Stimulated activated CD8-positive, alpha-beta memory T cell treated with anti-CD3 and anti-CD28 coated beads, Interleukin-15, amount 100 ng/mL, for 1 hour (primary cell): Measurements from ENCODE around the gene LTB4R2.

Experiments
- DNase-seq: peaks from one replicate; pipeline ENCODE4 v3.0.0-alpha.2; 2020; ENCODE audit warnings: low read depth

Gene LTB4R2

GRCh38 chr14:24299255-24300191 lies 10.4 kb upstream of the LTB4R2 start, which contains the start of the genes DHRS1 and NOP9:
Gene DHRS1, minus strand, starts transcription at chr14:24299780. Its CDS starts 674 bp downstream, at chr14:24299106.
Gene NOP9, plus strand, starts transcription at chr14:24299850. Its CDS starts 105 bp downstream, at chr14:24299955.
- DNase-seq, result peak; percentile 91

DNA sequence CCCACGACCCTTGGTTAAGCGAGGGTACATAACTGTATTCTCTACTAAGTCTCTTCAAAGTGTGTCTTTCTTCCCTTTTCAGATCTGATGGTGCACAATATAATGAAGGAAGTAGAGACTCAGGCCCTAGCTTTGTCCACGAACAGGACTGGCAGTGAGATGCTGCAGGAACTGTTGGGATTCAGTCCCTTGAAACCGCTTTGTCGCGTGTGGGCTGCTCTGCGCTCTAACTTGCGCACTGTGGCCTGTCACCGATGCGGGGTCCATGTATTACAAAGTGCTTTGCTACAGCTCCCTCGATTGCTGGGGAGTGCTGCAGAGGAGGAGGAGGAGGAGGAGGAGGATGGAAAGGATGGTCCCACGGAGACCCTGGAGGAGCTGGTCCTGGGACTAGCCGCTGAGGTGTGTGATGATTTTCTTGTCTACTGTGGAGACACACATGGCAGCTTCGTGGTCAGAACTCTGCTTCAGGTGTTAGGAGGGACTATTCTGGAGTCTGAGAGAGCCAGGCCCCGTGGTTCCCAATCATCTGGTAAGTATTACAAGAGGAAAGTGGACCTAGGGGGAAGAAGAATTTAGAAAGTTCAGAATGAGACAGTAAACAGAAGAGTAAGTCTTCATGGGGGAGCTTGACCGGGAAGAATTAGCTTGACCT lies 9.5 kb upstream of the LTB4R2 start:
- no peak for DNase-seq

GRCh38 chr14:24304019-24304387 lies 5.9 kb upstream of the LTB4R2 start:
- DNase-seq, result no peak

DNA sequence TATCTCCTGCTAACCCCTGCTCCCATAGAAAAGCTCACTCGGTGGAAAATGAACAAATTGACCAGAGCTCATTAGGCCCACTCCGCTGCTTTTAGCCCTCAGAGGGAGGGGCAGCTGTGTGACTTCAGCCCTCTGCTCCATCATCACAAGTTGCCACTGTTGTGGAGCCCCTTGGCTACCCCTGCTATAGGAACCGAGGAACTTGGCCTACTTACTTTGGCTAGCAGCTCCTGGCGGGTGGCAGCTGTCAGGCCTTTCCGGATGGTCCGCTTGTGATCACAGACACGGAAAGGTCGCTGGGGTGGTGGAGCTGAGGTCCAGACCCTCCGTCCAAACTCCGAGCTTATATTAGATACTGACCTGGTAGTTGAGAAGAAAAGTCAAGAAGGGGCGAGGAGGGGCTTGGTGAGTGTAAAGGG lies 2.8 kb upstream of the LTB4R2 start:
- DNase-seq, result no peak

GRCh38 chr14:24307575-24308341 lies 2.2 kb upstream of the LTB4R2 start, which contains the start of gene CIDEB:
Gene CIDEB, minus strand, starts transcription at chr14:24307977. Its CDS starts 119 bp downstream, at chr14:24307858.
- DNase-seq, result no peak

DNA sequence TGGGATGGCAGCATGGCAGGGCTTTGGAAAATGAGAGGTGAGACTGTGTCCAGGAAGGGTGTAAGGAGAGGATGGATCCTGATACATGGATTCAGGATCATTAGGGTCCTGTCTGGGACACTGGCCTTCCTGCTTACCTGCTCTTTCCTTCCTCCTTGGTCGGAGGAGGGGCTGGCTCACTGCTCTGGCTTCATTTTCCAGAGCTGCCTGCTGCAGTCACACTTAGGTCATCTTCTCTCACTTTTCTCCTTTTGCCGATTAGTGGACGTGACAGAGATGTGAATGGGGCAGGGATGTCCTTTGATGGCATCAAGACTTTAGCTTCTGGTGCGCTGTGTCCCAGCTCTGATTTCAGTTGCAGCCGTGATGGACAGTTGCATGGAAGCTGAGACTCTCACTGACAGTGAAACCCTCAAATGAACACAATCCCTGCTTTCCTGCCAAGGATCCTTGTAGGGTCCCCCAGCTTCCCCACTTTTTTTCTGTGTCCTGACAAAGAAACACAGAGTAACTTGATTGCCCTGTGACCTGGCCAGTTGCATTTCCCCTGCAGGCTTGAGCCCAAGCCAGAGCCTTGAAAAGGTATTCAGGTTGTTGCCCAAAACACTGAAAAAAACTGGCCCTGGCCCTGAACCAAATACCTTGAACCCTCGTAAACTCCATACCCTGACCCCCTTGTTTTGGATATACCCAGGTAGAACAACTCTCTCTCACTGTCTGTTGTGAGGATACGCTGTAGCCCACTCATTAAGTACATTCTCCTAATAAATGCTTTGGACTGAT lies 1.4 kb upstream of the LTB4R2 start:
- no peak for DNase-seq

GRCh38 chr14:24310265-24310645 lies 315 bp downstream of the LTB4R2 start:
- no peak for DNase-seq

DNA sequence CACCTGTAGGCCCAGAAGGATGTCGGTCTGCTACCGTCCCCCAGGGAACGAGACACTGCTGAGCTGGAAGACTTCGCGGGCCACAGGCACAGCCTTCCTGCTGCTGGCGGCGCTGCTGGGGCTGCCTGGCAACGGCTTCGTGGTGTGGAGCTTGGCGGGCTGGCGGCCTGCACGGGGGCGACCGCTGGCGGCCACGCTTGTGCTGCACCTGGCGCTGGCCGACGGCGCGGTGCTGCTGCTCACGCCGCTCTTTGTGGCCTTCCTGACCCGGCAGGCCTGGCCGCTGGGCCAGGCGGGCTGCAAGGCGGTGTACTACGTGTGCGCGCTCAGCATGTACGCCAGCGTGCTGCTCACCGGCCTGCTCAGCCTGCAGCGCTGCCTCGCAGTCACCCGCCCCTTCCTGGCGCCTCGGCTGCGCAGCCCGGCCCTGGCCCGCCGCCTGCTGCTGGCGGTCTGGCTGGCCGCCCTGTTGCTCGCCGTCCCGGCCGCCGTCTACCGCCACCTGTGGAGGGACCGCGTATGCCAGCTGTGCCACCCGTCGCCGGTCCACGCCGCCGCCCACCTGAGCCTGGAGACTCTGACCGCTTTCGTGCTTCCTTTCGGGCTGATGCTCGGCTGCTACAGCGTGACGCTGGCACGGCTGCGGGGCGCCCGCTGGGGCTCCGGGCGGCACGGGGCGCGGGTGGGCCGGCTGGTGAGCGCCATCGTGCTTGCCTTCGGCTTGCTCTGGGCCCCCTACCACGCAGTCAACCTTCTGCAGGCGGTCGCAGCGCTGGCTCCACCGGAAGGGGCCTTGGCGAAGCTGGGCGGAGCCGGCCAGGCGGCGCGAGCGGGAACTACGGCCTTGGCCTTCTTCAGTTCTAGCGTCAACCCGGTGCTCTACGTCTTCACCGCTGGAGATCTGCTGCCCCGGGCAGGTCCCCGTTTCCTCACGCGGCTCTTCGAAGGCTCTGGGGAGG lies 985 bp downstream of the LTB4R2 start, which contains the start of gene LTB4R:
Gene LTB4R (plus strand): TSS at position 857 of the 959 bp plus-strand sequence. CDS start 4,150 bp downstream, outside the sequence.
- no peak for DNase-seq

DNA sequence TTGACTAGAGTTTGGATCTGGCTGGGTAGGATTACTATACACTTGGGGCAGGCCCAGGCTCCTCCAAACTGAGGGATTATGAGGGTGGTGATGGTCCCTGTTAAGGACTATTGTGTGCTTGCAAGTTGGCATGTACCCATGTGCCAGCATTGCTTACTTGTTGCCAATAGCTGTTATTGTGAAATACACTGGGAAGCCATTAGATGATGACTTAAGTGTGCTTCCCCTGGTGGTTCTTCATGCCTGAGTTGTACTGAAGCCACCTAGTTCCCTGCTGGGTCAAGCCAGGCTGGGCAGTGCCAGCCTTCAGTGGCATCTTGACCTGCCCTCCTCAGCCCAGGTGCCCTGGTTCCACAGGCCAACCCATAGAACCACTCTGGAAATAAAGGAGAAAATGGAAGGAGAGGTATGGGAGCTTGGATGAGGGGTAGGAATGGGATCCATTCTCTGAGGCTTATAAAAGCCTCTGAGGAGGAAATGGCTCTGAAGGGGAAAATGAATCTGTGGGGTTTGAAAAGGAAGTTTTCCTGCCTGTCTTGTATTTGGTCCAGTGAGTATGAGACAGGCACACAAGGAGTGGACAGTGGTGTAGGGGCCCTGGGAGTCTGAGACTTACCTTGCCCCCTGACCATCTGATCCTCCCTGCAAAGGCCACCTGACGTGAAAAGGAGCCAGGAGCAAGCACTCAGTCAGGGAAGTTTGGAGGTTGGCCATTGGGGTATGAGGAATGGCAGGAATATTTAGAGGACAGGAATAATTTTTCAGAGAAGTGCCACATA lies 2.1 kb downstream of the LTB4R2 start:
- DNase-seq, result no peak

- DNase-seq, result no peak
Observed at GRCh38 chr14:24312736-24313507, 3.0 kb downstream of the LTB4R2 start.

GRCh38 chr14:24313913-24314312 lies 4.0 kb downstream of the LTB4R2 start:
- no peak for DNase-seq

DNA sequence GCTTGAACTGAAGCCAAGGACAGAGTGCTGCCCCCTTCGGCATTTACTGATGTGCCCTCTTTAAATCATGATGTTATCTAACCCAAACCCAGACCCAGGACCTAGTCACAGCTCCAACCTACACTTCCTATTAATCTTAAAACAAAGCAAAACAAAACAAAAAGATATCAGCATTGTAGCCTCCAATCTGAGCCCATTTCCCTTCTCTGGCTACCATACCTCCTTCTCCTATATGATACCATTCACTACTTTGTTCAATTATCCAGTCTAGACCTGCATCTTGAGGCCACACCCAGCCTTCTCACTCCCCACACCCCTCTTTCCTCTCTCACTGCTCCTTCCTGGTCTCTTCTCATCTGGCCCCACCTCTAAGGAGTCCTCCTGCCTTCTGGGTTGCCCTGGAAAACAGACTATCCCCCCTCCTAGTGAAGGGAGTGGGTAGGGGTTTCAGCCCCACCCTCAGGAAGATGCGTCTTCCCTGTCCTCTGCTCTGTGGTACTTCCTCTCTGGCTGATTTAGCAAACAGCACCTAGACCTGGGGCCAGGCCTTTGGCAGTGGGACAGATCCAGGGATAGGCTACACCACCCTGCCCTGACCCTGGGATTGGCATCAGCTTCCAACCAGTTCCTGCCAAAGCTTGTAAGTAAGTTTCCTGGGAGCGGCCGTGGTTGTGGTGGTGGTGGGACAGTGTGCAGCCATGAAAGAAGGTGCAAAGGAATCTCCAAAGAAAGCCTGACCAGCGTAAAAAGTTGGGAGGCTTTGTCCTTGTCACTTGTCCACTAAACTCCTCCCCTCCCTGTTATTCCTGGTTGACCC lies 4.6 kb downstream of the LTB4R2 start:
- DNase-seq, result no peak

GRCh38 chr14:24315243-24315806 lies 5.4 kb downstream of the LTB4R2 start:
- DNase-seq, result no peak

GRCh38 chr14:24315807-24316596 lies 6.1 kb downstream of the LTB4R2 start:
- DNase-seq, result no peak

DNA sequence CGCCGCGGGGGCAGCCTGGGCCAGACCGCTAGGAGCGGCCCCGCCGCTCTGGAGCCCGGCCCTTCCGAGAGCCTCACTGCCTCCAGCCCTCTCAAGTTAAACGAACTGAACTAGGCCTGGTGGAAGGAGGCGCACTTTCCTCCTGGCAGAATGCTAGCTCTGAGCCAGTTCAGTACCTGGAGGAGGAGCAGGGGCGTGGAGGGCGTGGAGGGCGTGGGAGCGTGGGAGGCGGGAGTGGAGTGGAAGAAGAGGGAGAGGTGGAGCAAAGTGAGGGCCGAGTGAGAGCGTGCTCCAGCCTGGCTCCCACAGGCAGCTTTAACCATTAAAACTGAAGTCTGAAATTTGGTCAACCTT lies 6.6 kb downstream of the LTB4R2 start:
- no peak for DNase-seq

- DNase-seq, result no peak
Observed at GRCh38 chr14:24317141-24317928, 7.4 kb downstream of the LTB4R2 start.
